ENCODE data around the gene ANKRD26. TPM values are rescaled to one million over a fixed set of nuclear protein-coding genes. Genes with fewer than 3 reads are reported as not detected.
A peak's percentile ranks its signal among the peaks of the same experiment; 100 is the strongest.

The ANKRD26 gene
- total and polyA plus RNA-seq, 4 donors = 1.1 to 23.5 (median 3.9) TPM

DNA sequence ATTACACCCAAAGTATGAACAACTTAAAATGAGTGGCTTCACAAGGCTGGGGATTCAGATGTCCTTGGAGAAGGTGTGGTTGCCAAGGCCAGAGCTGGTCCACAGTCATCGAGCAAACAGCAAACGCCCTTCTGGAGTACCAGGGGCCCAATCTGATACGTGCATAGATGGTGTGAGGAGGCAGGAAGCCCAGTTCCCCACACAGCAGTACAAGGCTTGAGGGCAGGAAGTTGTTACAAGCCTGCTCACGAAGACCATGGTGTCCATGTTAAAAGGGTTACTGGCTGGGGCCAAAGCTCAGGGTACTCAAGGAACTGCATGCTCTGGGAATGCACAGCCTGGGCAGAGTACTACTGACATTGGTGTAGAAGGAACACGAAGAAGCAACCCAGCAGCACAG is 4.6 kb upstream of the ANKRD26 start:
- no peak for ATAC-seq (ENCODE audit: insufficient read depth, low FRiP score)
- 70 to 76% methylated on average over 5 of the region's 5 CpGs for WGBS, 2 donors

DNA sequence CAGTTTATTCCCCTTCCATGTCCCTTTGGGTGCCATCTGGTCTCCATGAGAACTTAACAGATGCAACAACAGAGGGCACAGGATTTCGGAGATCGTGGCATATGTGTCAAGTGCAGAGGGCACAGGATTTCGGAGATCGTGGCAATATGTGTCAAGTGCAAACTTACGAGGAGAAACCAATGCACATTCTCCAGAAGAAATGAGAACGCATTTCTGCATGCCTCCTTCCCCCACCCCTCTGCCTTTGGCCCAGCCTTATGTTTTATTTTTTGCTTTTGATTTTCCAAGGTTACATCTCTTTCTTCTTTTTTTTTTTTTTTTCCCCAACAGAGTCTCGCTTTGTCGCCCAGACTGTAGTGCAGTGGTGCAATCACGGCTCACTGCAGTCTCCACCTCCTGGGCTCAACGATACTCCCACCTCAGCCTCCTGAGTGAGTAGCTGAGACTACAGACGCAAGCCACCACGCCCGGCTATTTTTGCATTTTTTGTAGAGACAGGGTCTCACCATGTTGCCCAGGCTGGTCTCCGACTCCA is 586 bp upstream of the ANKRD26 start:
- peaks cover 0 to 10% (median 4%) of the 10 kb centered on the region in 5 donors for H3K4me1 ChIP-seq (ENCODE audit: control insufficient read depth in 5 of 5, insufficient read depth in 5 of 5, low read length in 5 of 5)
- peak overlapping the region; percentile 85 to 92 for H3K27ac ChIP-seq (ENCODE audit: low read depth in 1 of 2, low read length in 1 of 2)
- no peak for ATAC-seq (ENCODE audit: insufficient read depth, low FRiP score)
- 39 to 54% methylated on average over 14 of the region's 14 CpGs for WGBS, 2 donors
- H3K4me3 ChIP-seq = peak overlapping the region; percentile 52
- H3K9me3 ChIP-seq (ENCODE audit: control insufficient read depth in 4 of 4, insufficient read depth in 3 of 4, low read length in 3 of 4) = no peaks in the 10 kb centered on the region
- H3K27me3 ChIP-seq (ENCODE audit: control insufficient read depth in 3 of 3, insufficient read depth in 3 of 3, low read length in 2 of 3) = no peaks in the 10 kb centered on the region
- TF ChIP-seq, protein P1, sequence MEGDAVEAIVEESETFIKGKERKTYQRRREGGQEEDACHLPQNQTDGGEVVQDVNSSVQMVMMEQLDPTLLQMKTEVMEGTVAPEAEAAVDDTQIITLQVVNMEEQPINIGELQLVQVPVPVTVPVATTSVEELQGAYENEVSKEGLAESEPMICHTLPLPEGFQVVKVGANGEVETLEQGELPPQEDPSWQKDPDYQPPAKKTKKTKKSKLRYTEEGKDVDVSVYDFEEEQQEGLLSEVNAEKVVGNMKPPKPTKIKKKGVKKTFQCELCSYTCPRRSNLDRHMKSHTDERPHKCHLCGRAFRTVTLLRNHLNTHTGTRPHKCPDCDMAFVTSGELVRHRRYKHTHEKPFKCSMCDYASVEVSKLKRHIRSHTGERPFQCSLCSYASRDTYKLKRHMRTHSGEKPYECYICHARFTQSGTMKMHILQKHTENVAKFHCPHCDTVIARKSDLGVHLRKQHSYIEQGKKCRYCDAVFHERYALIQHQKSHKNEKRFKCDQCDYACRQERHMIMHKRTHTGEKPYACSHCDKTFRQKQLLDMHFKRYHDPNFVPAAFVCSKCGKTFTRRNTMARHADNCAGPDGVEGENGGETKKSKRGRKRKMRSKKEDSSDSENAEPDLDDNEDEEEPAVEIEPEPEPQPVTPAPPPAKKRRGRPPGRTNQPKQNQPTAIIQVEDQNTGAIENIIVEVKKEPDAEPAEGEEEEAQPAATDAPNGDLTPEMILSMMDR (IDR thresholded peaks at IDR 0.05; ENCODE audit: control extremely low read depth, extremely low read depth) = no peak
- H3K9ac ChIP-seq (ENCODE audit: insufficient read depth in 1 of 2, low read length in 2 of 2) = peak overlapping the region in 1 of 2 donors; percentile 69
- peaks cover 0 to 1% (median 0%) of the 10 kb centered on the region in 4 donors for H3K36me3 ChIP-seq (ENCODE audit: control insufficient read depth in 4 of 4, insufficient read depth in 4 of 4, low read length in 4 of 4)
- no peak for DNase-seq

More for the DNA sequence above, 4.6 kb upstream of the ANKRD26 start:
- peaks cover 1 to 13% (median 10%) of the 10 kb centered on the region in 4 donors for H3K36me3 ChIP-seq (ENCODE audit: control insufficient read depth in 4 of 4, insufficient read depth in 4 of 4, low read length in 4 of 4)
- DNase-seq = no peak
- H3K4me3 ChIP-seq = no peak overlapping the region
- H3K4me1 ChIP-seq (ENCODE audit: control insufficient read depth in 5 of 5, insufficient read depth in 5 of 5, low read length in 5 of 5) = peaks cover 0 to 4% (median 2%) of the 10 kb centered on the region in 5 donors
- no peaks in the 10 kb centered on the region for H3K27me3 ChIP-seq (ENCODE audit: control insufficient read depth in 3 of 3, insufficient read depth in 3 of 3, low read length in 2 of 3)
- H3K9me3 ChIP-seq (ENCODE audit: control insufficient read depth in 4 of 4, insufficient read depth in 3 of 4, low read length in 3 of 4) = peaks cover 0 to 3% (median 0%) of the 10 kb centered on the region in 4 donors
- H3K9ac ChIP-seq (ENCODE audit: insufficient read depth in 1 of 2, low read length in 2 of 2) = no peak overlapping the region
- H3K27ac ChIP-seq (ENCODE audit: low read depth in 1 of 2, low read length in 1 of 2) = no peak overlapping the region
- TF ChIP-seq, protein P1 (IDR thresholded peaks at IDR 0.05; ENCODE audit: control extremely low read depth, extremely low read depth) = no peak

DNA sequence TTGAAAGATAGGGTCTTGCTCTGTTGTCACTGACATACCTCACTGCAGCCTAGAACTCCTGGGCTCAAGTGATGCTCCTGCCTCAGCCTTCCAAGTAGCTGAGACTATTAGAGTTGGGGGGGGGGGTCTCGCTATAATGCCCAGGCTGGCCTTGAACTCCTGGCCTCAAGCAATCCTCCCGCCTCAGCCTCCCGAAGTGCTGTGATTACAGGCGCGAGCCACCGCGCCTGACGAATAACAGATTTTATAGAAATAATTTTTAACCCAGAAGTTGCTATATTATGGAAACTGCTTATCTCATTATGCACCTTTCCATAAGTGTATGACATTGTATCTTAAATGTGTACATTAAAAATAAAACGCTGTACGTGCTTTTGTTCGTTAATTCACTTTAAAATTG is 846 bp downstream of the ANKRD26 start:
- WGBS, 2 donors = 56 to 61% methylated on average over 11 of the region's 11 CpGs
- H3K27ac ChIP-seq (ENCODE audit: low read depth in 1 of 2, low read length in 1 of 2) = no peak overlapping the region
- no peaks in the 10 kb centered on the region for H3K36me3 ChIP-seq (ENCODE audit: control insufficient read depth in 4 of 4, insufficient read depth in 4 of 4, low read length in 4 of 4)
- peak overlapping the region; percentile 61 to 87 for H3K9ac ChIP-seq (ENCODE audit: insufficient read depth in 1 of 2, low read length in 2 of 2)
- DNase-seq (peak in 1 of 3 donors; percentile 6), ATAC-seq (ENCODE audit: insufficient read depth, low FRiP score) (no peak)
- no peaks in the 10 kb centered on the region for H3K27me3 ChIP-seq (ENCODE audit: control insufficient read depth in 3 of 3, insufficient read depth in 3 of 3, low read length in 2 of 3)
- H3K4me1 ChIP-seq (ENCODE audit: control insufficient read depth in 5 of 5, insufficient read depth in 5 of 5, low read length in 5 of 5) = peaks cover 0 to 10% (median 4%) of the 10 kb centered on the region in 5 donors
- TF ChIP-seq, protein P1 (IDR thresholded peaks at IDR 0.05; ENCODE audit: control extremely low read depth, extremely low read depth) = no peak
- H3K9me3 ChIP-seq (ENCODE audit: control insufficient read depth in 4 of 4, insufficient read depth in 3 of 4, low read length in 3 of 4) = no peaks in the 10 kb centered on the region
- no peak overlapping the region for H3K4me3 ChIP-seq
